Upper lobe of left lung (tissue), 6 donors: ENCODE results near the gene BHMT. TPM values are rescaled to one million over a fixed set of nuclear protein-coding genes. Genes with fewer than 3 reads are reported as not detected.

ENCODE experiments used
- ATAC-seq, 2 donors: fragments of 200-7000 bp; cut with Tn5 transposase; one replicate each; pipeline ENCODE4 v1.9.1; 2022; ENCODE audit warnings: mild to moderate bottlenecking in 2 of 2, moderate library complexity in 2 of 2; ENCODE audit not compliant: low FRiP score in 2 of 2
- DNase-seq, 2 donors: peaks; one replicate each; pipeline ENCODE4 v3.0.0-alpha.2; 2019 to 2020
- H3K27ac ChIP-seq, 4 donors: fragments of 200-600 bp; sonication (generic); one replicate each; pipeline ENCODE4 v1.5.1; 2016 to 2019
- H3K27me3 ChIP-seq, 4 donors: fragments of 200-600 bp; sonication (generic); one replicate each; pipeline ENCODE4 v1.5.1; 2017 to 2019
- H3K36me3 ChIP-seq, 4 donors: fragments of 200-600 bp; sonication (generic); one replicate each; pipeline ENCODE4 v1.5.1; 2016 to 2019
- H3K4me1 ChIP-seq, 4 donors: fragments of 200-600 bp; sonication (generic); one replicate each; pipeline ENCODE4 v1.5.1; 2018 to 2019
- H3K4me3 ChIP-seq, 4 donors: fragments of 200-600 bp; sonication (generic); one replicate each; pipeline ENCODE4 v1.5.1; 2017 to 2019; ENCODE audit warnings: mild to moderate bottlenecking in 2 of 4, moderate library complexity in 1 of 4
- H3K9me3 ChIP-seq, 4 donors: fragments of 200-600 bp; sonication (generic); one replicate each; pipeline ENCODE4 v1.5.1; 2018 to 2019
- EP300 ChIP-seq, 4 donors: sonication (generic); formaldehyde crosslinking; IDR thresholded peaks; one replicate each; pipeline ENCODE4 v1.5.1; 2017; ENCODE audit warnings: antibody characterized with exemption in 4 of 4, control low read depth in 2 of 4
- POLR2A ChIP-seq, 4 donors: fragments of 450-650 bp; IDR thresholded peaks; one replicate each; pipeline ENCODE4 v1.5.1; 2016 to 2017; ENCODE audit warnings: antibody characterized with exemption in 4 of 4, mild to moderate bottlenecking in 2 of 4
- POLR2AphosphoS5 ChIP-seq, 2 donors: sonication (generic); formaldehyde crosslinking; IDR thresholded peaks; one replicate each; pipeline ENCODE4 v1.5.1; 2017; ENCODE audit warnings: antibody characterized with exemption in 2 of 2
- WGBS, 2 donors: methylation state at CpG; one replicate each; pipeline ENCODE4 v1.1.5; 2017 to 2018; 5-methylcytosine and 5-hydroxymethylcytosine counted together
- total RNA-seq, 6 donors: library from RNA; depleted of rRNA in 4 of 6; stranded (reverse); fragments of >200 nt in 4 of 6; gene quantifications; one replicate each; pipeline versions ENCODE4 v1.1.0 to v1.2.1, GENCODE V29; 2016 to 2021
- TF ChIP-seq, protein P1 (sequence below), 6 experiments: fragments of 450-650 bp in 4 of 6; fragments of 200-600 bp in 2 of 6; sonication (generic) in 2 of 6; IDR thresholded peaks; one replicate each; pipeline ENCODE4 v1.5.1; 2016 to 2019; ENCODE audit warnings: antibody characterized with exemption in 6 of 6
- donor health status: DM: no; HTN: no; CAD: no; lungs with moderate emphysema.
- donor health status: DM: no; HTN: yes; CAD: no; lungs with severe emphysema.

BHMT gene
- total RNA-seq, 6 donors from 2014 or later = 0.26 to 1.4 (median 0.84) TPM; not detected in 3

DNA sequence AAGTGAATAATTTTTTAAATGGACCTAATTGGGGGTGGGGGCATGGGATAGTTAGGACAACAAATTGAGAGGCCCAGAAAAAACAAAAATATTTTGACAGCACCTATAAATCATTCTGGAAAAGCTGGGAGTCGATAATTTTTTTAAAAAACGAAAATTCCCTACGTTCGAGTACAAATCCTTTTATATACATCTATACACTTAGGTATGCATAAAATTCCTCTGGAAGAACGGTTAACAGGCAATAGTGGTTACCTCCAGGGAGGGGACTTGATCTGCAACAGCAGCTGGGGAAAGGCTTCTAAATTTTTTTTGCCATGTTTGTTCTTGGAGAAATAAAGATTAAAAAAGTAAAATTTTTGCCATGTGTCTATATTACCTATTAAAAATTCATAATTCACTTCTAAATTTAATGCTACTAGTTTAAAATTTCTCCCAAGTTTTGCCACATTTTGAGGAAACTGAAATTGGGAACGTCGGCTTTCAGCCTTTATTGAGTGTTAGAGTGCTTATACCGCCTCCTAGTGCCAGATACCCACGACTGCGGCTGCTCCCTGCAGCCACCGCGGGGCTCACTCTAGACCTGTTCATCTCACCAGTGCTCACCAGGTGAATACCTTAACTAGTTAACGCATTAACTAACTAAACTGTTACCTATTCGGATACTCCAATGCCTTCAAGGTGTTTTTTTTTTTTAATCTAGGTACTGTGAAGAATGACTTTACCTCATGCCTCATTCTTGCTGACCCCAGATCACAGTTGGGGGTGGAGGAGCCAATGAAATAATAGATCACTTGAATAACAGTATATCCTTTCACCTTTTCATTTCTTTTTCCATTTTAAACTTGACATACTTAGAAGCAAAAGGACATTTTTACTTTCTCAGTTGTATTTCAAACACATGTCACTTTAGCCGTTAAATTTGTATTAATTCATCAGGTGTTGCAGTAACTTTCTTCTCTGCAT is 1.8 kb upstream of the BHMT start:
- TF ChIP-seq POLR2AphosphoS5 (IDR thresholded peaks at IDR 0.05) (no peak), EP300 (IDR thresholded peaks at IDR 0.05) (no peak), POLR2A (IDR thresholded peaks at IDR 0.05) (no peak)
- TF ChIP-seq, protein P1, sequence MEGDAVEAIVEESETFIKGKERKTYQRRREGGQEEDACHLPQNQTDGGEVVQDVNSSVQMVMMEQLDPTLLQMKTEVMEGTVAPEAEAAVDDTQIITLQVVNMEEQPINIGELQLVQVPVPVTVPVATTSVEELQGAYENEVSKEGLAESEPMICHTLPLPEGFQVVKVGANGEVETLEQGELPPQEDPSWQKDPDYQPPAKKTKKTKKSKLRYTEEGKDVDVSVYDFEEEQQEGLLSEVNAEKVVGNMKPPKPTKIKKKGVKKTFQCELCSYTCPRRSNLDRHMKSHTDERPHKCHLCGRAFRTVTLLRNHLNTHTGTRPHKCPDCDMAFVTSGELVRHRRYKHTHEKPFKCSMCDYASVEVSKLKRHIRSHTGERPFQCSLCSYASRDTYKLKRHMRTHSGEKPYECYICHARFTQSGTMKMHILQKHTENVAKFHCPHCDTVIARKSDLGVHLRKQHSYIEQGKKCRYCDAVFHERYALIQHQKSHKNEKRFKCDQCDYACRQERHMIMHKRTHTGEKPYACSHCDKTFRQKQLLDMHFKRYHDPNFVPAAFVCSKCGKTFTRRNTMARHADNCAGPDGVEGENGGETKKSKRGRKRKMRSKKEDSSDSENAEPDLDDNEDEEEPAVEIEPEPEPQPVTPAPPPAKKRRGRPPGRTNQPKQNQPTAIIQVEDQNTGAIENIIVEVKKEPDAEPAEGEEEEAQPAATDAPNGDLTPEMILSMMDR (IDR thresholded peaks at IDR 0.05) = peak in 2 of 6 experiments; percentile 30
- Histone ChIP-seq H3K27me3 (peaks cover 0 to 13% (median 11%) of the 10 kb centered on the region in 4 donors), H3K36me3 (no peaks in the 10 kb centered on the region), H3K9me3 (no peaks in the 10 kb centered on the region), H3K27ac (no peak overlapping the region), H3K4me3 (no peak overlapping the region), H3K4me1 (peaks cover 0 to 10% (median 2%) of the 10 kb centered on the region in 4 donors)
- peak in 1 of 2 donors; percentile 42 for DNase-seq
- ATAC-seq = no peak
- 50 to 54% methylated on average over 15 of the region's 15 CpGs for WGBS, 2 donors

DNA sequence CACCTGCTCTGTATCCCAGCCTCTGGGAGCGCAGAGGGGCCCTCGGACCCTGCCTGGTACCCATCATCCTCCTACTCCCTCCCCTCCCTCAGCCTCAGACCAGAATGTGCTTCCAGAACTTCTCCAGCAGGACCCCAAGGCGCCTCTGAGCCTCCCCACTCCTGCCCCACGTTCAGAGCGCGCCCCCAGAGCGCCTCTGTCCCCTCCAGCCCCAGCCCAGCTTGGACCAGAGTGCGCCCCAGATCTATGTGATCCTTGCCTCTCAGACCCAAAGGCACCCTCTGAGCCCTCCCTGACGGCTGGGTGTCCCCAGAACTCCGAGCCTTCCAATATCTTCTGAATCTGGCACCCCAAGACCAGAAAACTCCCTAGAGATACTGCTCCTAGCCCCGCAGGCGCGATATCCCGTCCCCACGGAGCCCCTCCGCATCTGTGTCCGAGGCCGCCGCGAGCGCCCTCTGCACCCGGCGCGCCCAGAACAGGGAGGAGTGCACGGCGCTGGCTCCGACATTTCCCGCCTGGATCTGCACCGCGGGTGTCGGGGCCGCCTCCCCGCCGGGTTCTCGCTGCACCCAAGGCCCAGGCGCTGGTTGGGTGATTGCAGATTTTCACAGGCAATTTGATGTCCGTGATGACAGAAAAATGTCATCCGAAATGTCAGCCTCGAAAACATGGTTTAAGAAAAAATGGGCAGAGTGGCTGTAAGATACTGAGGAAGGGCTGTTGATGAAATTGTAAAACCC is 522 bp downstream of the BHMT start:
- H3K27ac ChIP-seq = no peak overlapping the region
- H3K36me3 ChIP-seq = no peaks in the 10 kb centered on the region
- 10 to 17% methylated on average over 18 to 39 of the region's 39 CpGs for WGBS, 2 donors
- DNase-seq (peak in 1 of 2 donors; percentile 82), ATAC-seq (peak; percentile 23 to 28)
- peaks cover 0 to 10% (median 2%) of the 10 kb centered on the region in 4 donors for H3K4me1 ChIP-seq
- peak overlapping the region in 1 of 4 donors; percentile 8 for H3K4me3 ChIP-seq
- no peak for TF ChIP-seq EP300 (IDR thresholded peaks at IDR 0.05)
- TF ChIP-seq POLR2A (IDR thresholded peaks at IDR 0.05) = no peak
- TF ChIP-seq, protein P1 (IDR thresholded peaks at IDR 0.05) = no peak
- TF ChIP-seq POLR2AphosphoS5 (IDR thresholded peaks at IDR 0.05) = no peak
- H3K9me3 ChIP-seq = no peaks in the 10 kb centered on the region
- H3K27me3 ChIP-seq = peaks cover 0 to 13% (median 11%) of the 10 kb centered on the region in 4 donors

DNA sequence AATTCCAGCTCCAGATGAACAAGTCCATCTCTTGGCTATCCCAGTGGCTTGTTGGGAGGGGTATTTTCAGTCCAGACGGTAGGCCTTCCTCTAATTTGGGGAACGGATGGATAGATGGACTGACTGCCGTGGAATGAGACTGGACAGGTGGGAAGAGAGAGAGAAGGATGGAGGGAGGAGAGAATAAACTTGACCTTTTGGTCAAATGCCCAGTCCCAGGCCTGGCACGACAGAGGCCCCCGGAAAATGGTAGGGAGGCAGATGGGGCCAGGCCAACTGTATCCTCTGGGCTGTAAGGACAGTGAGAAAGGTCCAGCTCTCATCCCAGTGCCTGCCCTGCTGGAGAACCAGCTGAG is 1.1 kb downstream of the BHMT start:
- Histone ChIP-seq H3K27ac (no peak overlapping the region), H3K36me3 (no peaks in the 10 kb centered on the region), H3K4me1 (peaks cover 0 to 10% (median 2%) of the 10 kb centered on the region in 4 donors), H3K9me3 (no peaks in the 10 kb centered on the region), H3K4me3 (no peak overlapping the region), H3K27me3 (peaks cover 0 to 13% (median 11%) of the 10 kb centered on the region in 4 donors)
- ATAC-seq (no peak), DNase-seq (no peak)
- TF ChIP-seq POLR2AphosphoS5 (IDR thresholded peaks at IDR 0.05) (no peak), EP300 (IDR thresholded peaks at IDR 0.05) (no peak), POLR2A (IDR thresholded peaks at IDR 0.05) (no peak)
- TF ChIP-seq, protein P1 (IDR thresholded peaks at IDR 0.05) = no peak
- WGBS, 2 donors = 78 to 90% methylated on average over 5 of the region's 5 CpGs

DNA sequence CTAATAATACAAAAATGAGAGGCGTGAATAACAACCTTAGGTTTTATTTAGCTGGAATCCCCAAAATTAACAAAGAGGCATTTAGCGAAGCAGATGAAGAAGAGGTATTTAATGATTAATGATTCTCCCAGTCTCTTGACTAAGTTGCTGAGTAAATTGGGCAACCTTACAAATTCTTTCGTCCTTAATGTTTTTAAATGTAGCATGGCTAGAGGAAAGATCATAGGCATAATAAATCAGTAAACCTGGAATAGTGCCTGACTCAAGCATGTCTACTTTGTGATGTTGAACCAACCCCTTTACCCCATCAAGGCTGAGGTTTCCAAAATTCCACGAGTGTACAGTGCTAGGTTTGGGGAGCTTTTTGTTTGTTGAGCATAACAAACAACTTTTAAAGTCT is 7.9 kb downstream of the BHMT start:
- no peak for ATAC-seq
- no peak for TF ChIP-seq POLR2AphosphoS5 (IDR thresholded peaks at IDR 0.05)
- TF ChIP-seq EP300 (IDR thresholded peaks at IDR 0.05) = no peak
- TF ChIP-seq, protein P1 (IDR thresholded peaks at IDR 0.05) = no peak
- TF ChIP-seq POLR2A (IDR thresholded peaks at IDR 0.05) = no peak
- no peaks in the 10 kb centered on the region for H3K27me3 ChIP-seq
- no peaks in the 10 kb centered on the region for H3K36me3 ChIP-seq
- H3K9me3 ChIP-seq = no peaks in the 10 kb centered on the region
- H3K4me1 ChIP-seq = no peaks in the 10 kb centered on the region
- H3K4me3 ChIP-seq = no peak overlapping the region
- 74 to 84% methylated on average over 4 of the region's 4 CpGs for WGBS, 2 donors
- H3K27ac ChIP-seq = no peak overlapping the region
- DNase-seq = no peak
